Gastrocnemius medialis (tissue), 4 donors: ENCODE data around the gene SCLY. TPM values are rescaled to one million over a fixed set of nuclear protein-coding genes. Genes with fewer than 3 reads are reported as not detected.

ENCODE experiments used
- ATAC-seq, 2 donors: fragments of 150-250 bp; one replicate each; pipeline ENCODE4 v1.9.1; 2016
- DNase-seq, 2 donors: peaks; one replicate each; pipeline ENCODE4 v3.0.0-alpha.2; 2019
- H3K27ac ChIP-seq, 4 donors: fragments of 200-600 bp; sonication (generic); 1 replicate in 1 of 4; 2 replicates in 3 of 4; pipeline ENCODE4 v1.5.1; 2016 to 2018; ENCODE audit warnings: mild to moderate bottlenecking in 2 of 4, moderate library complexity in 1 of 4
- H3K27me3 ChIP-seq, 3 donors: fragments of 200-600 bp; sonication (generic) in 2 of 3; 1 replicate in 1 of 3; 2 replicates in 2 of 3; pipeline versions ENCODE4 v1.5.1 to v1.6.0; 2016 to 2019; ENCODE audit warnings: mild to moderate bottlenecking in 1 of 3, moderate library complexity in 1 of 3
- H3K36me3 ChIP-seq, 2 donors: fragments of 200-600 bp; sonication (generic) in 1 of 2; one replicate each; pipeline ENCODE4 v1.5.1; 2017 to 2018
- H3K4me1 ChIP-seq, 2 donors: fragments of 200-600 bp; sonication (generic) in 1 of 2; one replicate each; pipeline ENCODE4 v1.5.1; 2016 to 2017; ENCODE audit warnings: mild to moderate bottlenecking in 2 of 2
- H3K4me3 ChIP-seq, 4 donors: fragments of 200-600 bp; sonication (generic) in 3 of 4; 1 replicate in 1 of 4; 2 replicates in 3 of 4; pipeline ENCODE4 v1.5.1; 2016 to 2019; ENCODE audit warnings: mild to moderate bottlenecking in 2 of 4
- H3K9me3 ChIP-seq, 3 donors: fragments of 200-600 bp; sonication (generic) in 2 of 3; 1 replicate in 1 of 3; 2 replicates in 2 of 3; pipeline ENCODE4 v1.5.1; 2016 to 2019
- CTCF ChIP-seq, 5 experiments: fragments of 450-650 bp in 3 of 5; fragments of 200-600 bp in 2 of 5; sonication (generic) in 2 of 5; IDR thresholded peaks in 4 of 5; conservative IDR thresholded peaks in 1 of 5; 1 replicate in 4 of 5; 2 replicates in 1 of 5; pipeline ENCODE4 v1.5.1; 2016 to 2019; ENCODE audit warnings: antibody characterized with exemption in 5 of 5, mild to moderate bottlenecking in 3 of 5, moderate library complexity in 3 of 5
- POLR2A ChIP-seq, 2 donors: fragments of 450-650 bp; IDR thresholded peaks; one replicate each; pipeline ENCODE4 v1.6.1; 2017; ENCODE audit warnings: antibody characterized with exemption in 2 of 2, mild to moderate bottlenecking in 2 of 2, moderate library complexity in 2 of 2
- in situ Hi-C, 4 donors: fragments of 200-750 bp; cut with MboI; loops; one replicate each; pipeline versions ENCODE4 v1.15.0 to v1.8.0; 2017; ENCODE audit warnings: low sequenced_read_pairs in 4 of 4
- intact Hi-C: fragments of 100-400 bp; cut with DNase I; formaldehyde crosslinking; loops from one replicate; pipeline ENCODE4 v1.15.1; 2023; ENCODE audit warnings: low total_unique reads
- total RNA-seq, 4 donors: library from RNA; depleted of rRNA; stranded (reverse); fragments of >200 nt; gene quantifications; one replicate each; pipeline versions ENCODE4 v1.1.0 to v1.2.3, GENCODE V29; 2016

The SCLY gene
- total RNA-seq, 4 donors from 2014 or later, result 3.3 to 9.7 (median 5.6) TPM

- DNase-seq (no peak), ATAC-seq (no peak)
- Histone ChIP-seq H3K4me3 (no peak overlapping the region), H3K27ac (no peak overlapping the region), H3K36me3 (no peaks in the 10 kb centered on the region), H3K9me3 (no peaks in the 10 kb centered on the region), H3K27me3 (no peaks in the 10 kb centered on the region), H3K4me1 (peaks cover 11 to 14% of the 10 kb centered on the region in 2 donors)
- in situ Hi-C loops (no loop called here), intact Hi-C loops (no loop called here)
- TF ChIP-seq POLR2A (IDR thresholded peaks at IDR 0.05), result no peak
- TF ChIP-seq CTCF (IDR thresholded peaks at IDR 0.05 in 4 of 5, conservative IDR thresholded peaks at IDR 0.05 in 1 of 5), result no peak
Measured at GRCh38 chr2:238130696-238131628, 70.2 kb downstream of the SCLY start.

GRCh38 chr2:238131761-238132462, 71.1 kb downstream of the SCLY start:
- DNase-seq, result peak in 1 of 2 donors; percentile 12

GRCh38 chr2:238132463-238133450, 72.0 kb downstream of the SCLY start:
- no peak for ATAC-seq
- Histone ChIP-seq H3K9me3 (no peaks in the 10 kb centered on the region), H3K4me3 (no peak overlapping the region), H3K36me3 (no peaks in the 10 kb centered on the region), H3K27me3 (no peaks in the 10 kb centered on the region), H3K27ac (no peak overlapping the region), H3K4me1 (peaks cover 19 to 25% of the 10 kb centered on the region in 2 donors)
- TF ChIP-seq CTCF (IDR thresholded peaks at IDR 0.05 in 4 of 5, conservative IDR thresholded peaks at IDR 0.05 in 1 of 5) (no peak), POLR2A (IDR thresholded peaks at IDR 0.05) (no peak)
- intact Hi-C loops, result no loop called here
- in situ Hi-C loops, result no loop called here
- peak in 1 of 2 donors; percentile 11 for DNase-seq

More at GRCh38 chr2:238131761-238132462, 71.1 kb downstream of the SCLY start:
- Histone ChIP-seq H3K4me1 (peaks cover 17 to 19% of the 10 kb centered on the region in 2 donors), H3K36me3 (no peaks in the 10 kb centered on the region), H3K27ac (no peak overlapping the region), H3K4me3 (no peak overlapping the region), H3K27me3 (no peaks in the 10 kb centered on the region), H3K9me3 (no peaks in the 10 kb centered on the region)
- intact Hi-C loops (no loop called here), in situ Hi-C loops (no loop called here)
- TF ChIP-seq CTCF (IDR thresholded peaks at IDR 0.05 in 4 of 5, conservative IDR thresholded peaks at IDR 0.05 in 1 of 5), result no peak
- TF ChIP-seq POLR2A (IDR thresholded peaks at IDR 0.05), result no peak
- ATAC-seq, result no peak
